GM23248 (cell line): ENCODE data around the gene STRADA. TPM values are rescaled to one million over a fixed set of nuclear protein-coding genes. Genes with fewer than 3 reads are reported as not detected.

ENCODE experiments used
- DNase-seq: peaks from one replicate; pipeline ENCODE4 v3.0.0-alpha.2; 2015
- H2AFZ ChIP-seq: fragments of 200-600 bp; sonication (generic); 2 replicates; pipeline ENCODE4 v1.6.1; 2016; ENCODE audit warnings: antibody characterized with exemption
- H3F3A ChIP-seq: fragments of 200-600 bp; sonication (generic); 2 replicates; pipeline ENCODE4 v1.6.1; 2016; ENCODE audit warnings: mild to moderate bottlenecking, antibody characterized with exemption, mixed run types; ENCODE audit not compliant: insufficient read depth
- H3K27ac ChIP-seq: fragments of 200-600 bp; sonication (generic); 2 replicates; pipeline ENCODE4 v1.5.1; 2016; ENCODE audit warnings: mild to moderate bottlenecking
- H3K27me3 ChIP-seq: fragments of 200-600 bp; sonication (generic); replicated peaks from 2 replicates; pipeline ENCODE4 v1.6.1; 2016; ENCODE audit warnings: mild to moderate bottlenecking; ENCODE audit not compliant: insufficient read depth
- H3K36me3 ChIP-seq: fragments of 200-600 bp; sonication (generic); 2 replicates; pipeline ENCODE4 v1.6.1; 2016; ENCODE audit warnings: low read depth, mild to moderate bottlenecking
- H3K4me1 ChIP-seq: fragments of 200-600 bp; sonication (generic); 2 replicates; pipeline ENCODE4 v1.6.1; 2016; ENCODE audit warnings: mild to moderate bottlenecking; ENCODE audit not compliant: insufficient read depth
- H3K4me2 ChIP-seq: fragments of 200-600 bp; sonication (generic); one replicate; pipeline ENCODE4 v1.6.1; 2016; ENCODE audit warnings: mild to moderate bottlenecking; ENCODE audit not compliant: unreplicated experiment
- H3K4me3 ChIP-seq: fragments of 200-600 bp; sonication (generic); 2 replicates; pipeline ENCODE4 v1.5.1; 2016; ENCODE audit warnings: mild to moderate bottlenecking
- H3K79me2 ChIP-seq: fragments of 200-600 bp; sonication (generic); 2 replicates; pipeline ENCODE4 v1.6.1; 2016; ENCODE audit warnings: mild to moderate bottlenecking; ENCODE audit not compliant: insufficient read depth
- H3K9ac ChIP-seq: fragments of 200-600 bp; sonication (generic); 2 replicates; pipeline ENCODE4 v1.6.1; 2016; ENCODE audit warnings: mild to moderate bottlenecking
- H3K9me2 ChIP-seq: fragments of 200-600 bp; sonication (generic); 2 replicates; pipeline ENCODE4 v1.6.1; 2016; ENCODE audit warnings: mixed run types, mild to moderate bottlenecking, moderate library complexity; ENCODE audit not compliant: insufficient read depth
- H3K9me3 ChIP-seq: fragments of 200-600 bp; sonication (generic); one replicate; pipeline ENCODE4 v1.6.1; 2017; ENCODE audit warnings: low read depth
- H4K20me1 ChIP-seq: fragments of 200-600 bp; sonication (generic); 2 replicates; pipeline ENCODE4 v1.6.0; 2016; ENCODE audit not compliant: insufficient read depth
- EZH2 ChIP-seq: fragments of 200-600 bp; sonication (generic); IDR thresholded peaks from 2 replicates; pipeline ENCODE4 v1.6.1; 2018; ENCODE audit warnings: antibody characterized with exemption, mild to moderate bottlenecking; ENCODE audit not compliant: insufficient read depth, poor library complexity, severe bottlenecking
- EZH2phosphoT487 ChIP-seq: fragments of 200-600 bp; sonication (generic); IDR thresholded peaks from 2 replicates; pipeline ENCODE4 v1.6.1; 2018; ENCODE audit warnings: antibody characterized with exemption, moderate library complexity, mild to moderate bottlenecking, low read depth; ENCODE audit not compliant: insufficient read depth
- WGBS, 2 experiments: methylation state at CpG; one replicate each; pipeline ENCODE4 v1.1.6; 2015 to 2017; ENCODE audit warnings: low lambda C conversion rate in 2 of 2, low coverage in 1 of 2; ENCODE audit errors: missing lambda C conversion rate in 2 of 2; 5-methylcytosine and 5-hydroxymethylcytosine counted together
- in situ Hi-C: fragments of 300-500 bp; cut with MboI; formaldehyde crosslinking; loops from 2 replicates; pipeline ENCODE4 v1.15.0; 2020
- polyA plus RNA-seq: library from polyadenylated mRNA; unstranded; fragments of >200 nt; fragmentation: Nextera tagmentation; extraction: Ambion mirVana; gene quantifications from 2 replicates; pipeline ENCODE4 v1.2.1, GENCODE V29; 2016
- total RNA-seq: library from RNA; depleted of rRNA; stranded (reverse); fragments of >200 nt; shearing (Covaris generic); gene quantifications from 2 replicates; pipeline ENCODE4 v1.2.3, GENCODE V29; 2014

STRADA gene
- total and polyA plus RNA-seq, 2 experiments from 2014 or later, result 15.7 to 22.3 TPM

- H3K4me1 ChIP-seq, result no peaks in the 10 kb centered on the region
- DNase-seq, result no peak
- no peaks in the 10 kb centered on the region for H3K9me2 ChIP-seq
- no peaks in the 10 kb centered on the region for H3F3A ChIP-seq
- TF ChIP-seq EZH2phosphoT487 (no peak), EZH2 (no peak)
- no peaks in the 10 kb centered on the region for H3K27me3 ChIP-seq
- WGBS, 2 experiments, result 98 to 99% methylated on average over 6 of the region's 6 CpGs
- peaks cover 15% of the 10 kb centered on the region; the same call in 1 of the 2 replicates for H3K36me3 ChIP-seq
- H3K9ac ChIP-seq, result no peak overlapping the region
- in situ Hi-C loops, result no loop called here
- H3K27ac ChIP-seq, result no peak overlapping the region
- H3K4me2 ChIP-seq, result no peak overlapping the region
- H3K9me3 ChIP-seq, result no peaks in the 10 kb centered on the region
- H3K79me2 ChIP-seq, result no peaks in the 10 kb centered on the region
- H4K20me1 ChIP-seq, result no peaks in the 10 kb centered on the region
- no peak overlapping the region for H2AFZ ChIP-seq
- H3K4me3 ChIP-seq, result no peak overlapping the region
Observed at GRCh38 chr17:63709110-63709509, 32.5 kb downstream of the STRADA start.

- WGBS, 2 experiments, result 90 to 91% methylated on average over 11 of the region's 11 CpGs
- Histone ChIP-seq H3K36me3 (peaks cover 15% of the 10 kb centered on the region; the same call in 1 of the 2 replicates), H3K9me3 (no peaks in the 10 kb centered on the region), H3K4me3 (no peak overlapping the region), H3K9me2 (no peaks in the 10 kb centered on the region), H2AFZ (no peak overlapping the region), H3F3A (no peaks in the 10 kb centered on the region), H3K4me2 (no peak overlapping the region), H4K20me1 (no peaks in the 10 kb centered on the region), H3K4me1 (no peaks in the 10 kb centered on the region), H3K9ac (no peak overlapping the region), H3K79me2 (no peaks in the 10 kb centered on the region), H3K27me3 (no peaks in the 10 kb centered on the region), H3K27ac (no peak overlapping the region)
- in situ Hi-C loops, result no loop called here
- TF ChIP-seq EZH2, result no peak
- no peak for TF ChIP-seq EZH2phosphoT487
- no peak for DNase-seq
Observed at GRCh38 chr17:63707151-63707550, 34.4 kb downstream of the STRADA start.

- H3K9ac ChIP-seq, result no peak overlapping the region
- no peak for DNase-seq
- H3K4me3 ChIP-seq, result no peak overlapping the region
- no peak overlapping the region for H3K4me2 ChIP-seq
- 95 to 96% methylated on average over 7 of the region's 7 CpGs for WGBS, 2 experiments
- in situ Hi-C loops, result no loop called here
- H3K27ac ChIP-seq, result no peak overlapping the region
- H3F3A ChIP-seq, result peaks cover under 1% of the 10 kb centered on the region; the same call in 1 of the 2 replicates
- no peaks in the 10 kb centered on the region for H3K79me2 ChIP-seq
- TF ChIP-seq EZH2 (no peak), EZH2phosphoT487 (no peak)
- 0 out of 2 replicates have a peak, but pooled peaks cover under 1% of the 10 kb centered on the region for H3K4me1 ChIP-seq
- H2AFZ ChIP-seq, result no peak overlapping the region
- no peaks in the 10 kb centered on the region for H4K20me1 ChIP-seq
- H3K36me3 ChIP-seq, result peaks cover 15% of the 10 kb centered on the region; the same call in 1 of the 2 replicates
- H3K27me3 ChIP-seq, result no peaks in the 10 kb centered on the region
- H3K9me2 ChIP-seq, result no peaks in the 10 kb centered on the region
- no peaks in the 10 kb centered on the region for H3K9me3 ChIP-seq
Observed at GRCh38 chr17:63706336-63707082, 35.1 kb downstream of the STRADA start.

- peaks cover 15% of the 10 kb centered on the region; the same call in 1 of the 2 replicates for H3K36me3 ChIP-seq
- no peak for DNase-seq
- H3K4me1 ChIP-seq, result 0 out of 2 replicates have a peak, but pooled peaks cover 4% of the 10 kb centered on the region
- peaks cover 5% of the 10 kb centered on the region; the same call in 1 of the 2 replicates for H3F3A ChIP-seq
- no peaks in the 10 kb centered on the region for H3K9me2 ChIP-seq
- no peak overlapping the region for H3K4me3 ChIP-seq
- WGBS, 2 experiments, result 90 to 91% methylated on average over 3 of the region's 3 CpGs
- H3K27me3 ChIP-seq, result no peaks in the 10 kb centered on the region
- H3K4me2 ChIP-seq, result no peak overlapping the region
- H3K9me3 ChIP-seq, result no peaks in the 10 kb centered on the region
- no peak for TF ChIP-seq EZH2
- no peak for TF ChIP-seq EZH2phosphoT487
- in situ Hi-C loops, result no loop called here
- H3K27ac ChIP-seq, result no peak overlapping the region
- no peak overlapping the region for H3K9ac ChIP-seq
- H4K20me1 ChIP-seq, result no peaks in the 10 kb centered on the region
- no peak overlapping the region for H2AFZ ChIP-seq
- H3K79me2 ChIP-seq, result no peaks in the 10 kb centered on the region
Observed at GRCh38 chr17:63705657-63706056, 35.9 kb downstream of the STRADA start.
